ENCODE results near the gene TNFSF9. TPM values are rescaled to one million over a fixed set of nuclear protein-coding genes. Genes with fewer than 3 reads are reported as not detected.
"Not testable (repeated sequence)": the region's sequence is repeated elsewhere in the genome, so short reads cannot be mapped to it uniquely, and the experiment has no call there.

TNFSF9 gene
- polyA plus RNA-seq, 1 of the 3 experiments (the other 2 are of a cell fraction), result 10.7 TPM

GRCh38 chr19:6564393-6564792 lies 33.6 kb downstream of the TNFSF9 start:
- H3K4me3 ChIP-seq (ENCODE audit: low read depth in 2 of 2, low read length in 1 of 2), result no peak overlapping the region
- no peaks in the 10 kb centered on the region for H3K36me3 ChIP-seq (replicated peaks in 1 of 2; ENCODE audit: control insufficient read depth in 1 of 2, insufficient read depth in 2 of 2, low read length in 1 of 2)
- H4K20me1 ChIP-seq (ENCODE audit: insufficient read depth), result no peaks in the 10 kb centered on the region
- no peak overlapping the region for H2AFZ ChIP-seq (ENCODE audit: low read depth)
- TF ChIP-seq SIN3A (IDR thresholded peaks at IDR 0.05; ENCODE audit: borderline replicate concordance, low read depth, low read length) (no peak), RCOR1 (IDR thresholded peaks at IDR 0.05; ENCODE audit: low read length) (no peak), NFIC (IDR thresholded peaks at IDR 0.05; ENCODE audit: borderline replicate concordance) (no peak), USF2 (IDR thresholded peaks at IDR 0.05; ENCODE audit: borderline replicate concordance, low read depth, low read length) (no peak), EZH2phosphoT487 (IDR thresholded peaks at IDR 0.05; ENCODE audit: borderline replicate concordance, low read depth) (no peak), NRF1 (IDR thresholded peaks at IDR 0.05; ENCODE audit: low read depth, low read length) (no peak), MEF2A (IDR thresholded peaks at IDR 0.05; ENCODE audit: borderline replicate concordance, low read depth) (no peak), REST (IDR thresholded peaks at IDR 0.05; ENCODE audit: low read depth, low read length) (peak; percentile 95)
- POLR2A ChIA-PET, result no interaction called here
- no peak overlapping the region for H3K4me2 ChIP-seq
- H3K27me3 ChIP-seq (ENCODE audit: insufficient read depth), result peaks cover 40% of the 10 kb centered on the region; the same call in 1 of the 2 replicates
- H3K27ac ChIP-seq (ENCODE audit: low read depth in 2 of 2, low read length in 1 of 2), result no peak overlapping the region
- H3K9me2 ChIP-seq, result no peaks in the 10 kb centered on the region
- CTCF ChIA-PET, result interaction anchor here (0.7 kb wide), 1 partner anchor 12 kb away, joined by 3 read pairs; no protein-coding TSS in a partner anchor
- WGBS (ENCODE audit: low lambda C conversion rate), result 21% methylated on average over 2 of the region's 2 CpGs
- H3K79me2 ChIP-seq (ENCODE audit: insufficient read depth), result no peaks in the 10 kb centered on the region
- no peak overlapping the region for H3K9ac ChIP-seq
- H3K9me3 ChIP-seq, result no peaks in the 10 kb centered on the region
- H3F3A ChIP-seq (replicated peaks; ENCODE audit: insufficient read depth), result no peaks in the 10 kb centered on the region
- DNase-seq, result no peak
- H3K4me1 ChIP-seq (ENCODE audit: control insufficient read depth in 1 of 2, insufficient read depth in 2 of 2, low read depth in 1 of 2, low read length in 1 of 2), result no peaks in the 10 kb centered on the region

- peaks cover 11% of the 10 kb centered on the region for H3K9me3 ChIP-seq
- 2% methylated on average over 3 of the region's 3 CpGs for WGBS (ENCODE audit: low lambda C conversion rate)
- H3K27ac ChIP-seq (ENCODE audit: low read depth in 2 of 2, low read length in 1 of 2); H3K9ac ChIP-seq; H3K4me3 ChIP-seq (ENCODE audit: low read depth in 2 of 2, low read length in 1 of 2); H2AFZ ChIP-seq (ENCODE audit: low read depth); H3F3A ChIP-seq (replicated peaks; ENCODE audit: insufficient read depth); DNase-seq; H3K4me2 ChIP-seq; H3K36me3 ChIP-seq (replicated peaks in 1 of 2; ENCODE audit: control insufficient read depth in 1 of 2, insufficient read depth in 2 of 2, low read length in 1 of 2); CTCF ChIA-PET; POLR2A ChIA-PET; H3K9me2 ChIP-seq; H3K4me1 ChIP-seq (ENCODE audit: control insufficient read depth in 1 of 2, insufficient read depth in 2 of 2, low read depth in 1 of 2, low read length in 1 of 2); H4K20me1 ChIP-seq (ENCODE audit: insufficient read depth); H3K79me2 ChIP-seq (ENCODE audit: insufficient read depth): not testable (repeated sequence)
- peaks cover 22% of the 10 kb centered on the region; the same call in 1 of the 2 replicates for H3K27me3 ChIP-seq (ENCODE audit: insufficient read depth)
Observed at GRCh38 chr19:6566727-6567126, 35.9 kb downstream of the TNFSF9 start.

Data from SK-N-SH (cell line).